KBM-7 (cell line): ENCODE results near the gene BSN.
A peak's percentile ranks its signal among the peaks of the same experiment; 100 is the strongest.

Experiments
- DNase-seq: peaks from one replicate; pipeline ENCODE4 v3.0.0-alpha.2; 2015
- in situ Hi-C: fragments of 300-500 bp; cut with MboI; formaldehyde crosslinking; loops from 2 replicates; pipeline ENCODE4 v1.14.3; 2020; ENCODE audit warnings: low sequenced_read_pairs, low pct_unique_long_range_greater_than_20kb, mixed read lengths

BSN gene

DNA sequence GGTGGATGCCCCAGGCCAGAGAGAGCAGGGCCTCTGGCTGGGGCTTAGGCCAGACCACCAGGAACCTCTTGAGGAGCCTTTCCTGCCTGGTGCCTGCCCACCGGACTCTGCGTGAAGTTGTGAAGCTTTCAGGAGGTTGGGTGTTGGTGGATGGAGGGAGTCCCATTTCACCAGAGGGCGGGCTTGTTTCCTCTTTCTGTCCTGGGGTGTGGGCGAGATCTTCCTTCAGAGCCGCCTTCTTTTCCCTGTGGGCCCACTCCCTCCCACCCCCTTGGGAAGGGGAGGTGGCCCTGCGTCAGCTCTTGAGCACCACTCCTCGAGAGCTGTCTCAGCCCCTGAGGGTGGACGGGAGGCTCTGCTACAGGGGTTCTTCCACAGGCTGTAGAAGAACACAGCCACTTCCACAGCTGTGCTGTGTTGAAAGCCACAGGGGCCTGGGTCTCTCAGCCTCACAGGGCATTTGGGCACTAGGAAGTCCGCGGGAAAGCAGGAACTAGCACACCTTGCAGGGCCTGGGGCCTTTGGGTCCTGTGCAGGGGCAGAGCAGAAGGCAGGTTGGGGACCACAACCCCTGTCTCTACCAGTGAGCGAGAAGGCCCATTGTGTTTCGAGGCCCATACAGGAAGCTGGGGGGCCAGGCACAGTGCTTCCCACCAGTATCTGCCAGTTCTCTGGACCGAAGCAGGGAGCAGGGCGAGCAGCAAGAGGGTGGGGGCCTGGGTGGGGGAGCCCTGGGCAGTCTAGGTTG, 163.1 kb downstream of the BSN start:
- DNase-seq, result no peak
- in situ Hi-C loops, result no loop called here

DNA sequence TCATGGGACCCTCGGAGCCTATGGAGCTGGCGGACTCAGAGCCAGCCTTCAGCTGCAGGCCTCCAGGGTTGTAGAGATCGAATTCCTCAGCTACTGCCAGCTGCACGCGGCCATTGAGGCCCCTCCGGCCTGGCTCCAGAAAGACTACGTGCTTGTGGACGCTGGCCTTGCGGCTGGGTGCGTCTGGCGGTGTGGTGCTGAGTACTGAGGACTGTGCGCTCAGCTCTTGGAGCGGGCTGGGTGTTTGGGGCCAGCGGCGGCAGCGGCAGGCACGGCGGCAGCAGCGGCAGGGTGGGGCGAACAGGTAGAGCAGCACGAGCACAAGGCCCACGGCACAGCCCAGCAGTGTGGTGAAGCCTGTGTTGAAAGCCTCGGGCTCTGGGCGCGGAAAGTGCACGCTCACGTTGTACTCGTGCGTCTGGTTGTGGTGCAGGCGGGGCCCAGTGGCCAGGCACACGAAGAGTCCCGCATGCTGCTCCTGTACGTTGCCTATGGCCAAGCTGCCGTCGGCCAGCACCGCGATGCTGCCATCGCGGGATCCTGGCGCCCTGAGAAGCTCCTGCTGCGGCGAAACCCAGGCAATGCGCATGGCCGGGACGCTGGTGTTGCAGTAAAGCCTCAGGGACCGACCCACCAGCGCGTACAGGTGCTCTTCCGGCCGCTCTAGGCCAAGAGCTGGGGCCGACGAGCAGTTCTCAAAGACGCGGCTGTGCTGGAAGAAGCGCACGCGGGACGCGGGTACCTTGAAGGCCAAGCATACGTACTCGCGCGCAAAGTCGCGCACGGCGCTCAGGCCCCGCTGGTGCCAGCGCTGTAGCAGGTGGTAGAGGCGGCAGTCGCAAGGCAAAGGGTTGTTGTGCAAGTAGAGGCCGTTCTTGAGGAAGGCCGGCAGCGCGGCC, 163.9 kb downstream of the BSN start:
- DNase-seq, result no peak
- in situ Hi-C loops, result no loop called here

DNA sequence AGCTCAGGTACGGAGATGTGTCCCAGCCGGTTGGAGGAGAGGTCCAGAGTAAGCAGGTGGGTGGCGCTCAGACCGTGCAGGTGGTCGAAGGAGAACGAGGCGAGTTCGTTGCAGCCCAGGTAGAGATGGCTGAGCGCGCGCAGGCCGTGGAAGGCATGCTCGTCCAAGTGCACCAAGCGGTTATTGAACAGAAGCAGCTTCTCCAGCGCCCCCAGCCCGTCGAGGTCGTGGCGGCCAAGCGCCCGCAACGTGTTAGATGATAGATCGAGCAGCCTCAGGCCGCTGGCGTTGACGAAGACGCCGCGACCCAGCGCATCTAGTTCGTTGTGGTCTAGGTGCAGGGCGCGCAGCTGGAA, 164.6 kb downstream of the BSN start:
- DNase-seq, result no peak
- in situ Hi-C loops, result no loop called here

DNA sequence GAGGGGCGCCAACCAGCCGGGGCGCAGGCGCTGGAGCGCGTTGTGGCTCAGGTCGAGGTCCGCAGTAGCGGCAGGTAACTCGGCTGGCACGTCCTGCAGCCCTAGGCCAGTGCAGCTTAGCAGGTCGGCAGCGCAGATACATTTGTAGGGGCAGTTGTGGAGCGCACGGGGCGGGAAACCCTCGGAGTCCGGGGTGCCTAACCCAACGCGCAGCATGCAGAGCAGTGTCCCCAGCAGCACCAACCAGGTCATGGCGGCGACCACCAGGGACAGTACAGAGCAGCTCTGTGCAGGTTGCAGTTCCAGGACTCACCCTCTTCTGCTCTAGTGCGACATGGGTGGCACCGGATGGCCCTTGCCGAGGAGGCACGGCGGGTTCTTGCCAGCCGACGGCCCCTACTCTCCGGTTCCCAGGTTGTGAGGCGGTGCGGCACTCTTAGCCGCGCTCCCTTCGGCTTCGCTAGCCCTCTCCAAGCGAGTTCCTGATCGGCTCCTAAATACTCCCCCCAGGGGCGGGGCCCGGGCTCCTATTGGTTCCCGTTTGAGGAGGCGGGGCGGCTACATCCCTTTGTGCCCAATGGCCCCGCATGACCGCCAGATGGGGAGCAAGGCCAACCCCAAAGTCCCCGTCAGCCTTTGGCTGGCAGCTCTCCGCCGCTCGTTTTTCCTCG, 165.1 kb downstream of the BSN start, which contains the start of gene AMIGO3:
AMIGO3 (minus strand) TSS at position 471 of the 671 bp plus-strand sequence; CDS start at position 252, 219 bp downstream.
- in situ Hi-C loops, result no loop called here

More for the DNA sequence above, 165.1 kb downstream of the BSN start, which contains the start of gene AMIGO3:
- peak; percentile 85 for DNase-seq
